ENCODE data around the gene RAB34.

The RAB34 gene, protein sequence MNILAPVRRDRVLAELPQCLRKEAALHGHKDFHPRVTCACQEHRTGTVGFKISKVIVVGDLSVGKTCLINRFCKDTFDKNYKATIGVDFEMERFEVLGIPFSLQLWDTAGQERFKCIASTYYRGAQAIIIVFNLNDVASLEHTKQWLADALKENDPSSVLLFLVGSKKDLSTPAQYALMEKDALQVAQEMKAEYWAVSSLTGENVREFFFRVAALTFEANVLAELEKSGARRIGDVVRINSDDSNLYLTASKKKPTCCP

DNA sequence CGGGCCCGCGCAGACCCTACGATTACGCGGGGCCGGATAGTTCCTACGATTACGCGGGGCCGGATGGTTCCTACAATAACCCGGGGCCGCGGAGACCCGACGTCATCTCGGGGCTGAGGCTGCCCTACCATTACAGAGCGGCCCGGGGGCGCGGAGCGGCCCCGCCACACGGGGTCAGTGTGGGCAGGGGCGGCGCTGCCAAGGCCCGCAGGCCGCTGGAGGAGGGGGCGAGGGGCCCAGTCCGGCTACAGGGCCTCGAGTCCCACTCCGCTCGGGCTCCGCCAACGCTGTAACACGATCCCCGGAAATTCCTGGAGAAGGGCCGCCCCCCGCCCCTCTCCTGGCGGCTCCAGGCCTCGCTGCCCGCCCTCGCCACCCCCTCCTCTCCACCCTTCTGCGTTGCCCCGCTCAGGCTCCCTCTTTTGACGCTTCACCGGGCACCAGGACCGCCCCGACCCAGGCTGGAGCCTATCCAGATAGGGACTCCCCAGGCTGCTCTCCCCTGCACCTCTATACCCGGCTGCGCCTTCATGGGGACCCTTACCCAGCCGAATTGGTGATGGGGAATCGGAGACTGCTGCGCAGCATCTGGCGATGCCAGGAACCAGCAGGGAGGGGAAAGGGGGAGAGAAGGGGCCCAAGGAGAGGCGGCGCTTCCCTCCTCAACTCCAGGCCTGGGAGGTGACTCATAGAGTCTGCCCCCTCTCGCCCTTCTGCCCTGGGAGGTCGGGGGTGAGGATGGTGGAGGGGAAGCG, at the start of gene RAB34:
RAB34 (minus strand) TSS at position 291 of the 755 bp plus-strand sequence. CDS start 602 bp downstream, outside the sequence.
- H3K4me1 Mint-ChIP-seq (ENCODE audit: low read depth), result peaks cover 26% of the 10 kb centered on the region
- DNase-seq, result no peak
- H3K27ac Mint-ChIP-seq, result peak within 1 kb of the TSS; percentile 82
- peaks cover 38% of the 10 kb centered on the region for H3K27me3 Mint-ChIP-seq
- peak within 1 kb of the TSS; percentile 71 for H3K4me3 Mint-ChIP-seq
- peaks cover 33% of the 10 kb centered on the region for H3K36me3 Mint-ChIP-seq (ENCODE audit: low read depth)
- no peaks in the 10 kb centered on the region for H3K9me3 Mint-ChIP-seq

DNA sequence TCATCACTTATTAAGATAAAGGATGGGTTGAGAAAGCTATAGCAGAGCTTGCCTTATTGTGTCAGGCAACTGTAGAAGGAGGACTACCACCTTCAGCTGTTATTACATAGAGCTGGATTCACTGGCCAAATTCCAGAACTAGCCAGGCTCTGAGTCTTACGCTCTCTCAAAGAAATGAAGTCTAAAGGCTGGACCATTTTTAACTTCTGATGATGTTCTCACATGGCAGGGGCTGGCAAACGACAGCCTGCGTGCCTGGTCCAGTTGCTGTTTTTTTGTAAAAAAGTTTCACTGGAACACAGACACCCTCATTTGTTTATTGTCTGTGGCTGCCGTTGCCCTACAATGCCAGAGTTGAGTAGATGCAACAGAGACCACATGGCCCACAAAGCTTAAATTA, 47.4 kb upstream of the RAB34 start:
- Mint-ChIP-seq H3K27ac (peak overlapping the region; percentile 87), H3K27me3 (no peaks in the 10 kb centered on the region), H3K9me3 (no peaks in the 10 kb centered on the region), H3K4me1 (ENCODE audit: low read depth) (peaks cover 33% of the 10 kb centered on the region), H3K36me3 (ENCODE audit: low read depth) (peaks cover 64% of the 10 kb centered on the region), H3K4me3 (no peak overlapping the region)
- DNase-seq, result no peak

DNA sequence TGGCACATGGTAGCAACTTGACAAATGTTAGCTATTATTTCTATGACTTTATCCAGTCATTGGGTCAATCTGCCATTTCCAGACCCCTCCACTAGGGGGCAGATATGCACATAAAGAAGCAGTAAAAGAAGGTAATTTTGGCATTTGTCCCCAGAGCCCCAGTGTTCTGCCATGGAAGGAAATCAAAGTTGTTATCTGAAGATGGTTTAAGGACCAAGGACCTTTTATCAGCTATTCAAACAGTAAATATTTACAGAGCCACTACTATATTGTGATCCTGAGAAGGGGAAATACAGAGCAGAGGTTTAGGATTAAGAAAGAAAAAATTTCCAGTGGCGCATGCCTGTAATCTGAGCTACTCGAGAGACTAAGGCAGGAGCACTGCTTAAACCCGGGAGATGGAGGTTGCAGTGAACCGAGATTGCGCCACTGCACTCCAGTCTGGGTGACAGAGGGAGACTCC, 46.2 kb upstream of the RAB34 start:
- peak; percentile 75 for DNase-seq
- no peak overlapping the region for H3K4me3 Mint-ChIP-seq
- H3K36me3 Mint-ChIP-seq (ENCODE audit: low read depth), result peaks cover 74% of the 10 kb centered on the region
- no peaks in the 10 kb centered on the region for H3K9me3 Mint-ChIP-seq
- no peaks in the 10 kb centered on the region for H3K27me3 Mint-ChIP-seq
- peak overlapping the region; percentile 85 for H3K27ac Mint-ChIP-seq
- H3K4me1 Mint-ChIP-seq (ENCODE audit: low read depth), result peaks cover 31% of the 10 kb centered on the region

DNA sequence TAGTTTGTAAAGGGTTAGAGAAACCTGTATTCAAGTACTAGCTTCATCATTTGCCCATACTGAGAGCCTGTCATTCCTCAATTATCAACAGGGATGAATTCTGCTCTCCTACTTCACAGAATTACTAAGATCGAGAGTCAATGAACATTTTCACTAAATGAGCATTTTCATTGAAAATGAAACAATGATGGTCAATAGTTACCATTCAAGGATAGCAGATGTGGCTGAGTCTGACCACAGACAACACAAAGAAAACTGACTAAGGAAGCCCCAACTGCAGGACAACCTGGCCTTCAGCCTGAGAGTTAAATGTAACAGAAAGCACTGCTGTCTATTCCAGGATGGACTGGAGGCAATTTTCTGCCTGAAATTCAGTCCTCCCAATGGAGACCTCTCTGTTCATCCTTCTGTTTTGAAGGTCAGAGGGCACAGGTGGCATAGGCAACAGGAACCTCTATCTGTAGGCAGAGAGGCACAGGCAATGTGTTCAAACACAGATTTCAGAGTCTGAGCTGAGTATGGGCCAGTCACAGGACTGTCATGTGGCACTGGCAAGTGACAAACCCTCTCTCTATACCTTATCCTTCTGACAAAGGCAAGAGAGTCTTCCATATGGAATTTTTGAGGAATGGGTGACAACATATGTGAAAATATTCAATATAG, 45.6 kb upstream of the RAB34 start:
- no peak for DNase-seq
- H3K36me3 Mint-ChIP-seq (ENCODE audit: low read depth), result peaks cover 77% of the 10 kb centered on the region
- no peaks in the 10 kb centered on the region for H3K9me3 Mint-ChIP-seq
- peak overlapping the region; percentile 85 for H3K27ac Mint-ChIP-seq
- H3K4me3 Mint-ChIP-seq, result no peak overlapping the region
- H3K4me1 Mint-ChIP-seq (ENCODE audit: low read depth), result peaks cover 31% of the 10 kb centered on the region
- no peaks in the 10 kb centered on the region for H3K27me3 Mint-ChIP-seq

DNA sequence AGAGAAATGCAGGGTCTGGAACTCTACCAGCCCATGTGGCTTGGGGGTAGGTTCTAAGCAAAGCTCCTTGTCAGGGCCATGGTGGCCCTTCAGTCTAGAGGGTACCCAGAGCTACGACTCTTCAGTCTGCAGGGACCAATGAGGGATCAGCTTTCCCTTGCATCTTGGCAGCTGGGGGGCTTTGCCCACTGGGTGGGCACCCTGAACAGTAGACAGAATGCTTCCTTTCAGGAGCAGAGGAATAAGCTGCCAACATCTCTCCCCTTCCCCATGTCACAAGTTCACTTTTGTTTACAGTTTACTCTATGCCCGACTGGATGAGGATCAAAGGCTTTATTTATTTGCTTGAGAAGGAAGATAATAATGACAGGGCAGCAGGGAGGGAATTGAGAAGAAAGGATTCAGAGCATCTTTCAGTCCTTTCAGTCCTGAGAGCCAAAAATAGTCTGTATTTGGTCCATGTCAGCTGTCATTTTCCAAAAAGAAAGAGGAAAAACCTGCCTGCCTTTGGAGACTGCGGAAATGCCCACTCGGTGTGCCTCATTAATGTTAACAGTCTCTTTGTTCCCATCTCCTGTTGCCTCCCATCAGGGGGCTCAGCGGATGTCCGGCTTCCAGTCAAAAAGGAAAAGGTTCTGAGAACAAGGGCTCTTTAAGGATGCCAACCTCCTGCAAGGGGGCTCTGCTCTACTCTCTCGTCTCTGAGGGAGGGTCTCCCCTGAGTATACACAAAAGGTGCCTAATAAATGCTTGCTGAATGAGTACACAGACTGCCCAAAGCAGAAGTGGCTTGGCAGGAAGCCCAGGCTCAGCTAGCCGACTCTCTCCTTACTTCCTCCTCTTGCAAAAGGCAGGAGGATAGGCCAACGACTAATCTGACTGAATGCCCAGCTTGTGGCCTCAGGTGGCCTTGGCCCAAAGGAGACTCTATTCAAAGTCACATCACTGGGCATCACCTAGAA, 43.2 kb upstream of the RAB34 start:
- no peak for DNase-seq
- Mint-ChIP-seq H3K4me3 (no peak overlapping the region), H3K9me3 (no peaks in the 10 kb centered on the region), H3K4me1 (ENCODE audit: low read depth) (peaks cover 23% of the 10 kb centered on the region), H3K27ac (peak overlapping the region; percentile 72), H3K27me3 (no peaks in the 10 kb centered on the region), H3K36me3 (ENCODE audit: low read depth) (peaks cover 84% of the 10 kb centered on the region)

DNA sequence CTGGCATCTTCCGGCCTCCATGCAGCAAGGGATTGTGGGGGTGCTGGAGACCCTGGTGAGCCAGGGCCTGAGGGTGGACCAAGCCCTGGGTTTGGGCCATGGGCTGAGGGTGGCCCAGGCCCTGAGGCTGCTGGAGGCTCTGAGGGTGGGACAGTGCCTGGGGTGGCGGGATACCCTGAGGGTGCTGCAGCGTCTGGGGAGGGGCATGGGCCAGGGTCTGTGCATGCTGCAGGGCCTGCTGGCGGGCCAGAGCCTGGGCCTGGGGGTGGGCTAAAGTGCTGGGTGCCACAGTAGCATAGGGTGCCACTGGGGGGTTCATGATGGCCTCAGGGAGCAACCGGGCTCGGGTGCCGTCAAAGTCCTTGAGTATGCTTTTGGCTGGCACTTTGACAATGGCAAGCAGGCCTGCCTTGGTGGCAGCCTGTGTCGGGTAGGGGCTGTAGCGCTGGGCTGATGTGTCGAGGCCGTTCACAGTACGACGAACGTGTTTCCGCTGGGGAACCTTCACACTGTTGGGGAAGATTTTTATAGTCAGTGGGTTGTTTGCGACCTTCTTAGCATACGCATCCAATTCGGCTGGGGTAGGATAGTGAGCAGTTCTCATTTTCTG, 41.7 kb upstream of the RAB34 start:
- Mint-ChIP-seq H3K9me3 (no peaks in the 10 kb centered on the region), H3K4me1 (ENCODE audit: low read depth) (peaks cover 17% of the 10 kb centered on the region), H3K27me3 (no peaks in the 10 kb centered on the region), H3K4me3 (no peak overlapping the region), H3K27ac (peak overlapping the region; percentile 84), H3K36me3 (ENCODE audit: low read depth) (peaks cover 84% of the 10 kb centered on the region)
- DNase-seq, result no peak

DNA sequence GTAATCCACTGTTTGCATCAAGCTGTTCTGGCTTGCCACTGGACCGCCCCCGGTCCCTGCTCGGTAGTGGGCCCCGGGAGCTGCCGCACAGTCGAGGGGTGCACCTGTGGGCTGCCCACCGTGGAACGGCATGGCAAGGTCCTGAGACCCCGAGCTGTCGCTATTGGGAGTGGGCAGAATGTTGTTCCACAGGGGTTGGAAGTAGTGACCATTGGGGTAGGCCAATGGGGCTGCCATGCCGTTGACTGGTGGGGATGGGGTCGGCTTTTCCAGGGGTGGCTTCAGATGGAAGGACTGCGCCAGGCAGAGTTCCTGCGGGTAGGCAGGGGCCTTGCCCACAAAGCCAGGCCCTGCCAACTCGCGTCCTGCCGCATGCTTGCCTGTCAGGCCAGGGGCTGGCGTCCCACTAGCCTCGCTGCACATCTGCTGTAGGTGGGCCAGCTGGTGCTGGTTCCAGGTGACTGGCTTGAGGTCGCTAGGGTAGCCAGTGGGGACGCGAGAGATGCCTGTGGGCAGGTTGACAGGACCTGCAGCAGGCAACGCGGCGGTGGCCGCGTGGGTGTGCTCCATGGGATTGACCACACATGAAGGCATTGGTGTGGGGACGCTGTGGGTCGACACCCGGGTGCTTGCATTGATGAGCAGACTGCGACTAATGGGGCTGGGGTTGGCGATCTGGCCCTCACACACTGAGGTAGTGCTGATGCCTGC, 40.9 kb upstream of the RAB34 start:
- H3K27me3 Mint-ChIP-seq, result no peaks in the 10 kb centered on the region
- no peak overlapping the region for H3K4me3 Mint-ChIP-seq
- H3K27ac Mint-ChIP-seq, result peak overlapping the region; percentile 84
- H3K9me3 Mint-ChIP-seq, result no peaks in the 10 kb centered on the region
- H3K4me1 Mint-ChIP-seq (ENCODE audit: low read depth), result peaks cover 13% of the 10 kb centered on the region
- peaks cover 81% of the 10 kb centered on the region for H3K36me3 Mint-ChIP-seq (ENCODE audit: low read depth)
- DNase-seq, result no peak

DNA sequence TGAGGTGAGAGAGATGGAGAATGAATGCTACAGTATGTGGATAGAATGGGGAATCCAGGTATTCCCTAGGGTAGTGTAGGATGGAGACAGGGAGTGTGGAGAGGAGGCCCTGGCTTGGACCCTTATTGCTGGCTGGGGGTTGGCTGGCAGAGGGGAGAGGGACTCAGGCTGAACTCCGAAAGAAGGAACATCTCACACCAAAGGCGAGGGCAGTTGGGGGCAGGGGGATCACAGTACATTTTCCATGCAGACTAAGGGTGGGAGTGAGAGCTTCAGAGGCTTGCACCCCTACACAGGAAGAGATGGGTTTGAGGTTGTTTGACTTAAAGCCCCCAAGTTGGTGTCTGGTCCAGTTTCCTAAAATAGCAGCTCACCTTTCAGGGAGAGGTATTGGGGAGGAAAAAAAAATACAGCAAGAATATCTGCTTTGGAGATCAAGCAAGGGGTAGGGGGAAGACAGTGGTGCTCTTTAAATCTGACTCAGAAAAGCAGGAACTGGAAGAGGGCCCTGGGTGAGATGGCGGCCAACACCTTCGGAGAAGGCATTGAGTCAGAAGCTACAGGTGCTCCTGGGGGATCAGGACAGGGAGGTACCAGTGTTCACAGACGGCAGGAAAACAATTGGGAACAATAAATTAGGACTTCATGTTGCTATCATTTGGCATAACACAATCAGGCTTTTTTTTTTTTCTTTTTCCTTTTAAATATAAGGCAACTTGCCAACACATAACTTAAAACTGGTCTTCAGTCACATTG, 38.6 kb upstream of the RAB34 start:
- DNase-seq, result no peak
- Mint-ChIP-seq H3K27ac (peak overlapping the region; percentile 62), H3K36me3 (ENCODE audit: low read depth) (peaks cover 79% of the 10 kb centered on the region), H3K9me3 (no peaks in the 10 kb centered on the region), H3K4me3 (no peak overlapping the region), H3K4me1 (ENCODE audit: low read depth) (peaks cover 3% of the 10 kb centered on the region), H3K27me3 (no peaks in the 10 kb centered on the region)

DNA sequence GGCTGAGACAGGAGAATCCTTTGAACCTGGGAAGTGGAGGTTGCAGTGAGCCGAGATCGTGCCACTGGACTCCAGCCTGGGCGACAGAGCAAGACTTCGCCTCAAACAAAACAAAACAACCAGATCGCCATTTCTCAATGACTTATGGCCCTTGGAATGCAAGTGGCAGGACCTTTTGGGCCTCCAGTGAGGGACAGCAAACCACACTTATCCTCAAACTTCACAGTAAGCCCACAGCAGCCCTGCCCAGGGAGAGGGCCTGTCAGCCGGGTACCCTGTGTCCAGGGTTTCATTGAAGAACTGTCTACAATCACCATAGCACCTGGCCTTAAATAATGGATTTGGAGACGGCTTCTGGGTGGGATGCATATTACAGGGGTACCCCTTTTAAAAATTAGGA, 37.8 kb upstream of the RAB34 start:
- DNase-seq, result no peak
- no peak overlapping the region for H3K4me3 Mint-ChIP-seq
- peaks cover 79% of the 10 kb centered on the region for H3K36me3 Mint-ChIP-seq (ENCODE audit: low read depth)
- H3K27me3 Mint-ChIP-seq, result no peaks in the 10 kb centered on the region
- H3K4me1 Mint-ChIP-seq (ENCODE audit: low read depth), result peaks cover 5% of the 10 kb centered on the region
- no peaks in the 10 kb centered on the region for H3K9me3 Mint-ChIP-seq
- H3K27ac Mint-ChIP-seq, result peak overlapping the region; percentile 59

DNA sequence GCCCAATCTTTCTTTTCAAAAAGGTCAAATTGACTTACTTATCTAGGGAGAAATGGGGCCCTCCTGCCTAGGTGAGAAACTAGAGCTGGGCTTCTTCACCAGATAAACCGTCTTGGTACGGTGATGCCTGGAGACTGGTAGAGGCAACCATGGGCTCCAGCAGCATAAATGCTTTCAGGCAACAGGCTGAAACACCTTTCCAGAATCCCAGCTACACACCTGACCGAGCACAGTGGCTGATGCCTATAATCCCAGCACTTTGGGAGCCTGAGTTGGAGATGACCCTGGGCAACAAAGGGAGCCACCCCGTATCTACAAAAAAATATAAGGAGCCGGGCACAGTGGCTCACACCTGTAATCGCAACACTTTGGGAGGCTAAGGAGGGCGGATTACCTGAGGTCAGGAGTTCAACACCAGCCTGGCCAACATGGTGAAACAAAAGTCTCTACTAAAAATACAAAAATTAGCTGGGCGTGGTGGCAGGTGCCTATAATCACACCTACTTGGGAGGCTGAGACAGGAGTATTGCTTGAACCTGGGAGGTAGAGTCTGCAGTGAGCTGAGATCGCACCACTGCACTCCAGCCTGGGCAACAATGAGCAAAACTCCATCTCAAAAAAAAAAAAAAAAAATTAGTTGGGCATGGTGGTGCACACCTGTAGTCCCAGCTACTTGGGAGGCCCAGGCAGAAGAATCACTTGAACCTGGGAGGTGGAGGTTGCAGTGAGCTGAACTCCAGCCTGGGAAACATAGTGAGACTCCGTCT, 34.1 kb upstream of the RAB34 start:
- no peaks in the 10 kb centered on the region for H3K27me3 Mint-ChIP-seq
- H3K36me3 Mint-ChIP-seq (ENCODE audit: low read depth), result peaks cover 79% of the 10 kb centered on the region
- H3K27ac Mint-ChIP-seq, result peak overlapping the region; percentile 26
- no peak overlapping the region for H3K4me3 Mint-ChIP-seq
- H3K9me3 Mint-ChIP-seq, result no peaks in the 10 kb centered on the region
- peaks cover 36% of the 10 kb centered on the region for H3K4me1 Mint-ChIP-seq (ENCODE audit: low read depth)
- DNase-seq, result no peak

DNA sequence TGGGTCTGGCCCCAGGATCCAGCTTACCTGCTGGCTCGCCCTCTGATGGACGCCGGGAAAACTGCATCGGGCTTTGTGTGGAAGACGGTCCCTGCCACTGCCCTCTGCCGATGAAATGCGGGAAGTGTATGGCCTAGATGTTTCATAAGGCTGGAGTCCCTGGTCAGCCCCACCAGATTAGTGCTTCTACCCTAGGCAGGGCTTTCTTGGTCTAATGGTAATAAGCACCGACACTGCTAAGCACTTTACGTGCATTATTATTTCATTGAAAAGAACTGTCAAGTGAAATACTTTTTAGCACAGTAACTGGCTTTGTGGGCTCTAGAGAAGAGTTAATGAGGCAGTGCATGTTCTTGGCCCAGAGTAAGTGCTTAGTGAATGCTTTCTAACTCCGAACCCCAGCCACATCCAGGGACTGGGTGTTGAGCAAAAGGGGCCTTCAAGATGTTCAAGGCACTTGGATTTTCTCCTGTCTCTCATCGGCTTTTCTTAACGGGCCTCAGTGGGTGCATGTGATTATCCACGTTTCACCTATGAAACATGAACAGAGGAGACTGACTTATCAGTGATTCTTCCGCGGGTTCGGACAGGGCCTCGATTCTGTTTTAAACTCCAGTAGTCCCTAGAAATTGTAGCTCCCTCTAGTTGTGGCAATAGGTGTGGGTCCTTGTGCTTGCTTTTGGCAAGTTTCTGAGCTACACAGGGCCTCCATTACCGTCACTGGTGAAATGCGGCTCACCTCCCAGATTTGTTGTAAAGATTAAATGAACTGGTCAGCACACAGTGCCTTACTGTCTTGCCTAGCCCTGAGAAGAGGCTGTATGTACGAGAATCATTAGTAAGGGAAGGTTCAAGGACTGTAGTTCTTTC, 32.7 kb upstream of the RAB34 start:
- H3K27ac Mint-ChIP-seq, result peak overlapping the region; percentile 80
- peak overlapping the region; percentile 51 for H3K4me3 Mint-ChIP-seq
- peaks cover 82% of the 10 kb centered on the region for H3K36me3 Mint-ChIP-seq (ENCODE audit: low read depth)
- H3K27me3 Mint-ChIP-seq, result no peaks in the 10 kb centered on the region
- no peaks in the 10 kb centered on the region for H3K9me3 Mint-ChIP-seq
- peaks cover 49% of the 10 kb centered on the region for H3K4me1 Mint-ChIP-seq (ENCODE audit: low read depth)
- peak; percentile 89 for DNase-seq
